B cell (primary cell): ENCODE results near the gene SLC16A10. TPM values are rescaled to one million over a fixed set of nuclear protein-coding genes. Genes with fewer than 3 reads are reported as not detected.

ENCODE experiments used
- ATAC-seq: fragments of 200-7000 bp; cut with Tn5 transposase; one replicate; pipeline ENCODE4 v1.10.0; 2021; ENCODE audit warnings: low read depth, mild to moderate bottlenecking, moderate number of reproducible peaks, moderate library complexity
- CTCF ChIA-PET: fragments of 350-600 bp; sonication (Branson Sonifier 250); formaldehyde crosslinking; loops from one replicate; lab custom pipeline; 2021; ENCODE audit warnings: antibody characterized with exemption, inconsistent platforms; lab: Charles Lee
- POLR2A ChIA-PET: fragments of 350-600 bp; sonication (Branson Sonifier 250); formaldehyde crosslinking; loops from one replicate; lab custom pipeline; 2021; ENCODE audit warnings: antibody characterized with exemption; lab: Charles Lee
- DNase-seq: peaks from one replicate; pipeline ENCODE4 v3.0.0; 2013
- H2AFZ ChIP-seq: 2 replicates; pipeline ENCODE4 v1.6.1; 2012; ENCODE audit warnings: mild to moderate bottlenecking, low read depth, low read length; ENCODE audit not compliant: insufficient read depth, poor library complexity, severe bottlenecking
- H3K27ac ChIP-seq, 2 donors: 1 replicate in 1 of 2; 2 replicates in 1 of 2; pipeline ENCODE4 v1.5.1; 2012 to 2013; ENCODE audit warnings: low read length in 2 of 2, mild to moderate bottlenecking in 2 of 2, moderate library complexity in 1 of 2
- H3K27me3 ChIP-seq, 4 experiments: fragments of 200-600 bp in 1 of 4; sonication (generic) in 1 of 4; replicated peaks in 1 of 4; 1 replicate in 2 of 4; 2 replicates in 2 of 4; pipeline versions ENCODE4 v1.6.1 to v1.7.0; 2013 to 2016; ENCODE audit warnings: low read length in 3 of 4, mild to moderate bottlenecking in 2 of 4, mixed read lengths in 1 of 4, moderate library complexity in 1 of 4; ENCODE audit not compliant: insufficient read depth in 4 of 4, control insufficient read depth in 3 of 4; ENCODE audit errors: control extremely low read depth in 1 of 4
- H3K36me3 ChIP-seq, 2 experiments: replicated peaks in 1 of 2; 1 replicate in 1 of 2; 2 replicates in 1 of 2; pipeline versions ENCODE4 v1.6.1 to v1.7.1; 2013; ENCODE audit warnings: low read length in 1 of 2; ENCODE audit not compliant: insufficient read depth in 2 of 2, control insufficient read depth in 1 of 2; ENCODE audit errors: control extremely low read depth in 1 of 2, extremely low read depth in 1 of 2
- H3K4me1 ChIP-seq, 2 donors: fragments of 200-600 bp in 1 of 2; sonication (generic) in 1 of 2; 1 replicate in 1 of 2; 2 replicates in 1 of 2; pipeline versions ENCODE4 v1.5.1 to v1.6.1; 2013 to 2017; ENCODE audit warnings: low read length in 2 of 2; ENCODE audit not compliant: control insufficient read depth in 2 of 2, insufficient read depth in 2 of 2
- H3K4me2 ChIP-seq: replicated peaks from 2 replicates; pipeline ENCODE3; 2012; ENCODE audit warnings: mild to moderate bottlenecking, low read depth, low read length; ENCODE audit not compliant: poor library complexity, severe bottlenecking
- H3K4me3 ChIP-seq, 5 experiments: fragments of 200-600 bp in 1 of 5; sonication (generic) in 1 of 5; 1 replicate in 3 of 5; 2 replicates in 2 of 5; pipeline versions ENCODE4 v1.5.1 to v1.7.0; 2011 to 2016; ENCODE audit warnings: low read length in 4 of 5, mild to moderate bottlenecking in 4 of 5, low read depth in 2 of 5, control low read depth in 1 of 5, moderate library complexity in 1 of 5; ENCODE audit not compliant: insufficient read depth in 1 of 5; ENCODE audit errors: control extremely low read depth in 1 of 5, extremely low read depth in 1 of 5
- H3K79me2 ChIP-seq: fragments of 200-600 bp; sonication (generic); one replicate; pipeline ENCODE4 v1.6.0; 2016; ENCODE audit warnings: low read length; ENCODE audit not compliant: control insufficient read depth, insufficient read depth
- H3K9ac ChIP-seq: fragments of 200-600 bp; sonication (generic); 2 replicates; pipeline ENCODE4 v1.6.1; 2017; ENCODE audit warnings: mild to moderate bottlenecking, low read length, moderate library complexity
- H3K9me3 ChIP-seq, 3 donors: one replicate each; pipeline versions ENCODE4 v1.6.1 to v1.7.1; 2013; ENCODE audit warnings: low read length in 2 of 3; ENCODE audit not compliant: control insufficient read depth in 2 of 3, insufficient read depth in 1 of 3; ENCODE audit errors: control extremely low read depth in 1 of 3
- H4K20me1 ChIP-seq: 2 replicates; pipeline ENCODE4 v1.6.0; 2012; ENCODE audit warnings: mild to moderate bottlenecking, low read length; ENCODE audit not compliant: insufficient read depth, control insufficient read depth, poor library complexity, severe bottlenecking
- H3K27ac Mint-ChIP-seq: one replicate; pipeline ENCODE4 v1.8.0; 2021; ENCODE audit warnings: mixed read lengths
- H3K27me3 Mint-ChIP-seq: one replicate; pipeline ENCODE4 v1.8.0; 2021; ENCODE audit warnings: mixed read lengths
- H3K4me1 Mint-ChIP-seq: one replicate; pipeline ENCODE4 v1.8.0; 2021; ENCODE audit warnings: mixed read lengths
- H3K4me3 Mint-ChIP-seq: one replicate; pipeline ENCODE4 v1.8.0; 2021; ENCODE audit warnings: mixed read lengths
- H3K9me3 Mint-ChIP-seq: one replicate; pipeline ENCODE4 v1.8.0; 2022; ENCODE audit warnings: mixed read lengths; ENCODE audit not compliant: insufficient read depth
- CTCF ChIP-seq: fragments of 200-600 bp; IDR thresholded peaks from one replicate; pipeline ENCODE4 v1.8.0; 2022; ENCODE audit warnings: antibody characterized with exemption, mild to moderate bottlenecking
- EZH2 ChIP-seq: IDR thresholded peaks from 2 replicates; pipeline ENCODE4 v1.6.1; 2012; ENCODE audit warnings: borderline replicate concordance, low read depth, mild to moderate bottlenecking, moderate library complexity, low read length; ENCODE audit not compliant: insufficient read depth, poor library complexity, severe bottlenecking
- WGBS: methylation state at CpG from one replicate; pipeline ENCODE4 v1.1.5; 2013; ENCODE audit warnings: missing lambda C conversion rate; ENCODE audit not compliant: insufficient coverage; 5-methylcytosine and 5-hydroxymethylcytosine counted together
- intact Hi-C: fragments of 100-400 bp; cut with micrococcal nuclease; formaldehyde crosslinking; loops from one replicate; pipeline ENCODE4 v1.10.0; 2022
- polyA plus RNA-seq: library from polyadenylated mRNA; depleted of rRNA; stranded (reverse); fragments of >200 nt; gene quantifications from 2 replicates; pipeline ENCODE4 v1.2.3, GENCODE V29; 2012
- total RNA-seq, 2 donors: library from RNA; stranded (reverse); fragments of 120-200 nt in 1 of 2; gene quantifications; 1 replicate in 1 of 2; 2 replicates in 1 of 2; pipeline versions ENCODE4 v1.2.3 to v1.2.4, GENCODE V29; 2013 to 2022

The SLC16A10 gene
- total and polyA plus RNA-seq, 2 donors (not counting 1 experiment from before 2014, with no cell fraction given): 0.06 to 0.71 TPM

DNA sequence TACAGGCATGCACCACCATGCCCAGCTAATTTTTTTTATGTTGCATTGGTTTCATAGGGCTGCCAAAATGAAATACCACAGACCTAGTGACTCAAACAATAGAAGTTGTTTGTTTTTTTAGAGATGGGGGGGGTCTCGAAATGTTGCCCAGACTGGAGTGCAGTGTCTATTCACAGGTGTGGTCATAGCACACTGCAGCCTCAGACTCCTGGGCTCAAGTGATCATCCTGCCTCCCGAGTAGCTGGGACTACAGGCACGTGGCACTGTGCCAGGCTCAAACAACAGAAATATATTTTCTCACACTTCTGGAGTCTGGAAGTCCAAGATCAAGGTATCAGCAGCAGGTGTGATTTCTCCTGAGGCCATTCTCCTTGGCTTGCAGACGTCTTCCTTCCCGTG lies 6.6 kb upstream of the SLC16A10 start:
- Mint-ChIP-seq H3K27ac (no peak overlapping the region), H3K9me3 (no peaks in the 10 kb centered on the region), H3K4me1 (no peaks in the 10 kb centered on the region), H3K4me3 (no peak overlapping the region), H3K27me3 (peaks cover 16% of the 10 kb centered on the region)
- 71% methylated on average over 4 of the region's 5 CpGs for WGBS
- POLR2A ChIA-PET: no interaction called here
- no peaks in the 10 kb centered on the region for H3K9me3 ChIP-seq
- H4K20me1 ChIP-seq: no peaks in the 10 kb centered on the region
- no peaks in the 10 kb centered on the region for H3K36me3 ChIP-seq
- no peak overlapping the region for H3K4me2 ChIP-seq
- no peak overlapping the region for H2AFZ ChIP-seq
- H3K4me3 ChIP-seq: no peak overlapping the region
- no peak overlapping the region for H3K27ac ChIP-seq
- DNase-seq (no peak), ATAC-seq (no peak)
- H3K79me2 ChIP-seq: no peaks in the 10 kb centered on the region
- H3K4me1 ChIP-seq: no peaks in the 10 kb centered on the region
- CTCF ChIA-PET: no interaction called here
- H3K27me3 ChIP-seq: peaks cover 0 to 8% (median 0%) of the 10 kb centered on the region in 4 experiments
- TF ChIP-seq CTCF (no peak), EZH2 (no peak)
- H3K9ac ChIP-seq: no peak overlapping the region
- intact Hi-C loops: no loop called here

DNA sequence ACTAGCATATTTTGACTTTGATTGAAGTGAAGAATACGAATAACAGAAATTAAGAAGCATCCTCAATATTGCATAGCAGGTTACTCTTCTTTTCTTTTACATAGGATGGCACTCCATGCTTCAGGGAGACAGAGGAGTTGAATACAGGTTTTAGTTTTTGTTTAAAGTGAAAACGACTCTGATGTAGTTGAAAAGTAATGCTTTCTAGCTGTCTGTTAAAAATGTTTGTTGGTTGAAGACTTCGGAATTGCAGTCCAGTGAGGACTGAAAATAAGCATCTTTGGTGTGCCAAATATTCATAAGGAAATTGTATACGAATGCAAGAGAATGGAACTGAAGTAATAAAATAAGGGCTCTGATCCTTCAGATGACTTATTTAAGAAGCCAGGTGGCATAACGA lies 618 bp upstream of the SLC16A10 start:
- H3K4me2 ChIP-seq: peak overlapping the region; percentile 89
- WGBS: 50% methylated on average over 1 of the region's 5 CpGs
- peaks cover 17% of the 10 kb centered on the region for H3K4me1 Mint-ChIP-seq
- no peak overlapping the region for H3K27ac Mint-ChIP-seq
- no peaks in the 10 kb centered on the region for H4K20me1 ChIP-seq
- H3K79me2 ChIP-seq: no peaks in the 10 kb centered on the region
- CTCF ChIA-PET: no interaction called here
- POLR2A ChIA-PET: no interaction called here
- no peak for ATAC-seq
- intact Hi-C loops: no loop called here
- no peaks in the 10 kb centered on the region for H3K36me3 ChIP-seq
- DNase-seq: no peak
- H3K27me3 Mint-ChIP-seq: peaks cover 41% of the 10 kb centered on the region
- H3K27ac ChIP-seq: no peak overlapping the region
- H3K4me3 Mint-ChIP-seq: peak overlapping the region; percentile 78
- H3K27me3 ChIP-seq: peaks cover 0 to 19% (median 11%) of the 10 kb centered on the region in 4 experiments
- peak overlapping the region; percentile 32 to 65 (median 52) for H3K4me3 ChIP-seq
- no peaks in the 10 kb centered on the region for H3K9me3 ChIP-seq
- TF ChIP-seq CTCF (no peak), EZH2 (no peak)
- H3K9ac ChIP-seq: peak overlapping the region; percentile 64
- H3K9me3 Mint-ChIP-seq: no peaks in the 10 kb centered on the region
- H3K4me1 ChIP-seq: peaks cover 13 to 15% of the 10 kb centered on the region in 2 donors
- peak overlapping the region; percentile 71 for H2AFZ ChIP-seq
